ENCODE data around the gene ROBO1. TPM values are rescaled to one million over a fixed set of nuclear protein-coding genes. Genes with fewer than 3 reads are reported as not detected.

Gene ROBO1
- total and polyA plus RNA-seq, 2 donors (not counting 3 experiments of a cell fraction or from before 2014, with no cell fraction given): 5.9 to 14.2 TPM

- Histone ChIP-seq H3K9me3 (replicated peaks; ENCODE audit: control insufficient read depth, insufficient read depth, low read length) (no peaks in the 10 kb centered on the region), H3K9ac (replicated peaks; ENCODE audit: extremely low read depth, insufficient read depth, low read length) (no peak overlapping the region), H3K79me2 (ENCODE audit: control insufficient read depth, insufficient read depth, low read length) (no peaks in the 10 kb centered on the region), H3K36me3 (ENCODE audit: control insufficient read depth in 2 of 2, extremely low read depth in 1 of 2, insufficient read depth in 2 of 2, low read length in 2 of 2) (no peaks in the 10 kb centered on the region), H3K27me3 (ENCODE audit: control insufficient read depth in 2 of 2, insufficient read depth in 2 of 2, low read length in 2 of 2) (no peaks in the 10 kb centered on the region), H3K4me2 (ENCODE audit: insufficient read depth, low read length) (peak overlapping the region; percentile 39), H3K27ac (ENCODE audit: insufficient read depth, low read depth, low read length) (peak overlapping the region; percentile 11), H2AFZ (ENCODE audit: low read depth, low read length) (no peak overlapping the region), H3K4me3 (replicated peaks in 1 of 3; ENCODE audit: insufficient read depth in 1 of 3, low read depth in 1 of 3, low read length in 3 of 3) (no peak overlapping the region), H3K4me1 (ENCODE audit: control insufficient read depth, extremely low read depth, insufficient read depth, low read length) (peaks cover 10% of the 10 kb centered on the region), H3K9me1 (replicated peaks; ENCODE audit: control insufficient read depth, extremely low read depth, insufficient read depth, low read length) (no peaks in the 10 kb centered on the region), H4K20me1 (replicated peaks; ENCODE audit: control insufficient read depth, extremely low read depth, insufficient read depth, low read length) (no peaks in the 10 kb centered on the region)
- TF ChIP-seq POLR2A (IDR thresholded peaks at IDR 0.05; ENCODE audit: low read depth, low read length): no peak
- no peak for TF ChIP-seq JUN (IDR thresholded peaks at IDR 0.05; ENCODE audit: borderline replicate concordance, insufficient read depth, insufficient read length, low read depth)
- no peak for TF ChIP-seq EZH2 (IDR thresholded peaks at IDR 0.05; ENCODE audit: borderline replicate concordance, low read depth, low read length, severe bottlenecking)
- no peak for TF ChIP-seq GATA2 (IDR thresholded peaks at IDR 0.05; ENCODE audit: insufficient read depth, insufficient read length, low read depth, low read length)
- intact Hi-C loops (cut with micrococcal nuclease): no loop called here
- no TSS peak for BruUV-seq (replicated peaks)
- DNase-seq (ENCODE audit: low read depth, low spot score): peak; percentile 55
- dilution Hi-C loops (cut with MboI; ENCODE audit: extremely low pct_ligation_motif_present, low sequenced_read_pairs): no loop called here
- peak; percentile 54 for FAIRE-seq
- POLR2A ChIA-PET: interaction anchor here (0.7 kb wide), 1 partner anchor 722 kb away, joined by 3 read pairs; no protein-coding TSS in a partner anchor
- CTCF ChIA-PET: interaction anchor here (3.8 kb wide), 1 partner anchor 281 kb away, joined by 25 read pairs; no protein-coding TSS in a partner anchor
Measured at GRCh38 chr3:79367066-79367465, 400.7 kb downstream of the ROBO1 start.

- Histone ChIP-seq H3K4me3 (replicated peaks in 1 of 3; ENCODE audit: insufficient read depth in 1 of 3, low read depth in 1 of 3, low read length in 3 of 3) (no peak overlapping the region), H2AFZ (ENCODE audit: low read depth, low read length) (no peak overlapping the region), H3K4me2 (ENCODE audit: insufficient read depth, low read length) (no peak overlapping the region), H3K9ac (replicated peaks; ENCODE audit: extremely low read depth, insufficient read depth, low read length) (no peak overlapping the region), H3K36me3 (ENCODE audit: control insufficient read depth in 2 of 2, extremely low read depth in 1 of 2, insufficient read depth in 2 of 2, low read length in 2 of 2) (no peaks in the 10 kb centered on the region), H3K9me3 (replicated peaks; ENCODE audit: control insufficient read depth, insufficient read depth, low read length) (no peaks in the 10 kb centered on the region), H3K27me3 (ENCODE audit: control insufficient read depth in 2 of 2, insufficient read depth in 2 of 2, low read length in 2 of 2) (no peaks in the 10 kb centered on the region), H3K79me2 (ENCODE audit: control insufficient read depth, insufficient read depth, low read length) (no peaks in the 10 kb centered on the region), H3K9me1 (replicated peaks; ENCODE audit: control insufficient read depth, extremely low read depth, insufficient read depth, low read length) (no peaks in the 10 kb centered on the region), H3K27ac (ENCODE audit: insufficient read depth, low read depth, low read length) (no peak overlapping the region), H3K4me1 (ENCODE audit: control insufficient read depth, extremely low read depth, insufficient read depth, low read length) (peaks cover 10% of the 10 kb centered on the region), H4K20me1 (replicated peaks; ENCODE audit: control insufficient read depth, extremely low read depth, insufficient read depth, low read length) (no peaks in the 10 kb centered on the region)
- no TSS peak for BruUV-seq (replicated peaks)
- TF ChIP-seq JUN (IDR thresholded peaks at IDR 0.05; ENCODE audit: borderline replicate concordance, insufficient read depth, insufficient read length, low read depth): no peak
- TF ChIP-seq CTCF (IDR thresholded peaks at IDR 0.05; ENCODE audit: extremely low read depth in 1 of 2, insufficient read depth in 1 of 2, low read depth in 1 of 2, low read length in 2 of 2): no peak
- TF ChIP-seq MYC (IDR thresholded peaks at IDR 0.05; ENCODE audit: low read depth, low read length): no peak
- TF ChIP-seq POLR2A (IDR thresholded peaks at IDR 0.05; ENCODE audit: low read depth, low read length): no peak
- no peak for TF ChIP-seq GATA2 (IDR thresholded peaks at IDR 0.05; ENCODE audit: insufficient read depth, insufficient read length, low read depth, low read length)
- TF ChIP-seq POLR2AphosphoS5 (IDR thresholded peaks at IDR 0.05; ENCODE audit: insufficient read depth, low read depth, low read length): no peak
- TF ChIP-seq MAX (IDR thresholded peaks at IDR 0.05; ENCODE audit: insufficient read depth, insufficient read length): no peak
- no peak for TF ChIP-seq FOS (IDR thresholded peaks at IDR 0.05; ENCODE audit: borderline replicate concordance, insufficient read depth, low read length)
- TF ChIP-seq EZH2 (IDR thresholded peaks at IDR 0.05; ENCODE audit: borderline replicate concordance, low read depth, low read length, severe bottlenecking): no peak
- POLR2A ChIA-PET: interaction anchor here (0.7 kb wide), 1 partner anchor 721 kb away, joined by 3 read pairs; no protein-coding TSS in a partner anchor
- no peak for FAIRE-seq
- dilution Hi-C loops (cut with MboI; ENCODE audit: extremely low pct_ligation_motif_present, low sequenced_read_pairs) (no loop called here), intact Hi-C loops (cut with micrococcal nuclease) (no loop called here)
- DNase-seq (ENCODE audit: low read depth, low spot score): no peak
- CTCF ChIA-PET: interaction anchor here (3.8 kb wide), 1 partner anchor 281 kb away, joined by 25 read pairs; no protein-coding TSS in a partner anchor
Measured at GRCh38 chr3:79366414-79366813, 401.4 kb downstream of the ROBO1 start.

Measured in endothelial cell of umbilical vein (primary cell).